ENCODE data around the gene ROBO2.

- TF ChIP-seq CTCF (conservative IDR thresholded peaks at IDR 0.05) (no peak), ZFX (IDR thresholded peaks at IDR 0.05) (no peak)
These were observed 25.7 kb upstream of the ROBO2 start for GRCh38 chr3:77014226-77014625.
